H1 (cell line): Measurements from ENCODE around the gene COA3. TPM values are rescaled to one million over a fixed set of nuclear protein-coding genes. Genes with fewer than 3 reads are reported as not detected.

Experiments
- CTCF ChIA-PET: fragments of 300-600 bp; sonication (Branson Sonifier 250); formaldehyde crosslinking; loops from one replicate; lab custom pipeline; 2021; ENCODE audit not compliant: partially characterized antibody; lab: Charles Lee
- POLR2A ChIA-PET: fragments of 300-600 bp; sonication (Branson Sonifier 250); formaldehyde crosslinking; loops from one replicate; lab custom pipeline; 2021; ENCODE audit warnings: inconsistent platforms; ENCODE audit not compliant: partially characterized antibody; lab: Charles Lee
- DNase-seq, 2 experiments: peaks; one replicate each; pipeline versions ENCODE4 v3.0.0 to v3.0.0-alpha.2; 2010 to 2022; ENCODE audit warnings: low spot score in 2 of 2, low read depth in 1 of 2, mixed read lengths in 1 of 2
- FAIRE-seq: peaks from 2 replicates; lab custom pipeline; 2011; peaks lifted over from hg19 to GRCh38; lab: Jason Lieb, UNC
- H2AFZ ChIP-seq: 2 replicates; pipeline ENCODE4 v1.8.1; 2012; ENCODE audit warnings: low read length, inconsistent platforms
- H2AK5ac ChIP-seq: 2 replicates; pipeline ENCODE4 v1.6.1; 2013; ENCODE audit warnings: low read depth, low read length
- H2BK120ac ChIP-seq: replicated peaks from 2 replicates; pipeline ENCODE3; 2013; ENCODE audit warnings: low read depth, low read length, inconsistent platforms
- H2BK12ac ChIP-seq: 2 replicates; pipeline ENCODE4 v1.6.1; 2013; ENCODE audit warnings: low read depth, low read length
- H2BK15ac ChIP-seq: 2 replicates; pipeline ENCODE4 v1.6.1; 2013; ENCODE audit warnings: low read length
- H2BK20ac ChIP-seq: 2 replicates; pipeline ENCODE4 v1.6.1; 2013; ENCODE audit warnings: low read length
- H2BK5ac ChIP-seq: 2 replicates; pipeline ENCODE4 v1.6.1; 2013; ENCODE audit warnings: low read depth, low read length
- H3K14ac ChIP-seq: 2 replicates; pipeline ENCODE4 v1.6.1; 2013; ENCODE audit warnings: inconsistent platforms; ENCODE audit not compliant: insufficient read length
- H3K18ac ChIP-seq: 2 replicates; pipeline ENCODE4 v1.6.1; 2013; ENCODE audit warnings: low read length; ENCODE audit errors: extremely low read depth
- H3K23ac ChIP-seq: 2 replicates; pipeline ENCODE4 v1.6.1; 2013; ENCODE audit warnings: inconsistent platforms; ENCODE audit not compliant: insufficient read length
- H3K23me2 ChIP-seq: 2 replicates; pipeline ENCODE4 v1.6.1; 2013; ENCODE audit warnings: low read depth, low read length
- H3K27ac ChIP-seq: 2 replicates; pipeline ENCODE4 v1.6.1; 2011; ENCODE audit warnings: low read depth, low read length, inconsistent platforms
- H3K27me3 ChIP-seq, 4 experiments: replicated peaks in 1 of 4; 1 replicate in 1 of 4; 2 replicates in 3 of 4; pipeline versions ENCODE4 v1.6.1 to v1.8.1; 2011 to 2013; ENCODE audit warnings: low read length in 3 of 4, mild to moderate bottlenecking in 3 of 4, inconsistent platforms in 2 of 4, mixed read lengths in 2 of 4, moderate library complexity in 1 of 4; ENCODE audit not compliant: control insufficient read depth in 3 of 4, insufficient read depth in 3 of 4; ENCODE audit errors: extremely low read depth in 1 of 4
- H3K36me3 ChIP-seq, 4 experiments: 2 replicates each; pipeline versions ENCODE4 v1.6.1 to v1.8.1; 2011 to 2013; ENCODE audit warnings: mild to moderate bottlenecking in 4 of 4, low read length in 3 of 4, moderate library complexity in 2 of 4, control low read depth in 1 of 4, inconsistent platforms in 1 of 4; ENCODE audit not compliant: insufficient read depth in 4 of 4, control insufficient read depth in 2 of 4
- H3K4ac ChIP-seq: replicated peaks from 2 replicates; pipeline ENCODE3; 2013; ENCODE audit warnings: low read length, low read depth, mixed read lengths, inconsistent platforms; ENCODE audit not compliant: insufficient read length
- H3K4me1 ChIP-seq, 4 experiments: replicated peaks in 1 of 4; 1 replicate in 1 of 4; 2 replicates in 3 of 4; pipeline versions ENCODE4 v1.6.1 to v1.8.1; 2011 to 2013; ENCODE audit warnings: low read length in 3 of 4, inconsistent platforms in 2 of 4, mixed read lengths in 1 of 4; ENCODE audit not compliant: insufficient read depth in 4 of 4, control insufficient read depth in 3 of 4
- H3K4me2 ChIP-seq, 2 experiments: 2 replicates each; pipeline versions ENCODE4 v1.6.1 to v1.8.1; 2011 to 2013; ENCODE audit warnings: low read depth in 2 of 2, low read length in 2 of 2, control low read depth in 1 of 2, inconsistent platforms in 1 of 2, mild to moderate bottlenecking in 1 of 2; ENCODE audit not compliant: insufficient read depth in 1 of 2
- H3K4me3 ChIP-seq, 4 experiments: fragments of 200-600, 300-600 bp in 1 of 4; sonication (generic), shearing (Covaris generic), sonication (Bioruptor Twin) in 1 of 4; 2 replicates each; pipeline versions ENCODE4 v1.5.1 to v1.8.1; 2011 to 2016; ENCODE audit warnings: low read length in 4 of 4, low read depth in 3 of 4, control low read depth in 2 of 4, inconsistent platforms in 2 of 4, mild to moderate bottlenecking in 2 of 4, mixed read lengths in 1 of 4, moderate library complexity in 1 of 4; ENCODE audit not compliant: insufficient read depth in 2 of 4; ENCODE audit errors: extremely low read depth in 1 of 4
- H3K56ac ChIP-seq: replicated peaks from 2 replicates; pipeline ENCODE3; 2013; ENCODE audit warnings: low read depth, mild to moderate bottlenecking, mixed read lengths, low read length, inconsistent platforms; ENCODE audit not compliant: insufficient read length
- H3K79me1 ChIP-seq: 2 replicates; pipeline ENCODE4 v1.6.1; 2013; ENCODE audit warnings: low read depth, low read length, control low read depth
- H3K79me2 ChIP-seq, 2 experiments: 2 replicates each; pipeline versions ENCODE4 v1.6.1 to v1.8.1; 2012 to 2013; ENCODE audit warnings: low read length in 2 of 2, mild to moderate bottlenecking in 2 of 2, inconsistent platforms in 1 of 2; ENCODE audit not compliant: insufficient read depth in 2 of 2, control insufficient read depth in 1 of 2
- H3K9ac ChIP-seq, 4 experiments: replicated peaks in 1 of 4; 1 replicate in 1 of 4; 2 replicates in 3 of 4; pipeline versions ENCODE4 v1.6.1 to v1.8.1; 2011 to 2013; ENCODE audit warnings: low read depth in 3 of 4, low read length in 3 of 4, control low read depth in 2 of 4, mild to moderate bottlenecking in 2 of 4, moderate library complexity in 2 of 4, inconsistent platforms in 1 of 4; ENCODE audit errors: extremely low read depth in 1 of 4
- H3K9me3 ChIP-seq, 2 experiments: 2 replicates each; pipeline versions ENCODE4 v1.6.1 to v1.8.1; 2012 to 2013; ENCODE audit warnings: mild to moderate bottlenecking in 2 of 2, moderate library complexity in 2 of 2, control low read depth in 1 of 2, inconsistent platforms in 1 of 2, low read depth in 1 of 2, low read length in 1 of 2, mixed read lengths in 1 of 2; ENCODE audit not compliant: insufficient read depth in 2 of 2
- H4K20me1 ChIP-seq, 2 experiments: replicated peaks in 1 of 2; 2 replicates each; pipeline versions ENCODE3 to v1.8.1; 2011 to 2013; ENCODE audit warnings: inconsistent platforms in 2 of 2, low read length in 2 of 2, mild to moderate bottlenecking in 1 of 2; ENCODE audit not compliant: insufficient read depth in 2 of 2, control insufficient read depth in 1 of 2
- H4K5ac ChIP-seq: 2 replicates; pipeline ENCODE4 v1.6.1; 2013; ENCODE audit warnings: low read length, low read depth, mixed read lengths, inconsistent platforms; ENCODE audit not compliant: insufficient read length
- H4K8ac ChIP-seq: 2 replicates; pipeline ENCODE4 v1.8.0; 2013; ENCODE audit warnings: mild to moderate bottlenecking, moderate library complexity, low read length, inconsistent platforms; ENCODE audit not compliant: insufficient read depth; ENCODE audit errors: extremely low read depth
- H4K91ac ChIP-seq: replicated peaks from 2 replicates; pipeline ENCODE3; 2013; ENCODE audit warnings: low read length, mixed read lengths, inconsistent platforms; ENCODE audit not compliant: insufficient read length
- HDAC2 ChIP-seq, 2 experiments: fragments of 300-600 bp in 1 of 2; sonication (generic) in 1 of 2; IDR thresholded peaks; 2 replicates each; pipeline ENCODE4 v1.6.1; 2011 to 2012; ENCODE audit warnings: low read depth in 2 of 2, low read length in 2 of 2, mild to moderate bottlenecking in 2 of 2, moderate library complexity in 2 of 2, borderline replicate concordance in 1 of 2, inconsistent platforms in 1 of 2
- JUN ChIP-seq: IDR thresholded peaks from 2 replicates; pipeline ENCODE4 v1.6.1; 2011; ENCODE audit warnings: low read depth, mild to moderate bottlenecking, improper control_type of control experiment, low read length
- POU5F1 ChIP-seq: IDR thresholded peaks from 2 replicates; pipeline ENCODE4 v1.6.1; 2011; ENCODE audit warnings: low read depth, mild to moderate bottlenecking, low read length, moderate library complexity
- RAD21 ChIP-seq, 2 experiments: IDR thresholded peaks in 1 of 2; conservative IDR thresholded peaks in 1 of 2; 2 replicates each; pipeline ENCODE4 v1.6.1; 2011; ENCODE audit warnings: low read depth in 2 of 2, low read length in 2 of 2, improper control_type of control experiment in 1 of 2, inconsistent platforms in 1 of 2, mild to moderate bottlenecking in 1 of 2, moderate library complexity in 1 of 2
- RNF2 ChIP-seq: fragments of 200-900, 300-1000 bp; sonication (generic); IDR thresholded peaks from 2 replicates; pipeline ENCODE4 v1.7.1; 2016; ENCODE audit warnings: borderline replicate concordance, low read depth, mild to moderate bottlenecking, antibody characterized with exemption, low read length; ENCODE audit not compliant: poor library complexity, severe bottlenecking; ENCODE audit errors: missing control alignments
- SAP30 ChIP-seq: fragments of 300-600 bp; sonication (generic); IDR thresholded peaks from 2 replicates; pipeline ENCODE4 v1.7.1; 2012; ENCODE audit warnings: low read length, moderate library complexity, mild to moderate bottlenecking, inconsistent platforms; ENCODE audit not compliant: insufficient read depth, insufficient replicate concordance
- SP2 ChIP-seq: IDR thresholded peaks from 2 replicates; pipeline ENCODE4 v1.6.1; 2012; ENCODE audit warnings: mild to moderate bottlenecking, low read length, inconsistent platforms
- SP4 ChIP-seq: IDR thresholded peaks from 2 replicates; pipeline ENCODE4 v1.6.1; 2012; ENCODE audit warnings: low read length, inconsistent platforms
- SUZ12 ChIP-seq: fragments of 200-600 bp; sonication (generic); IDR thresholded peaks from 2 replicates; pipeline ENCODE4 v1.6.1; 2012; ENCODE audit warnings: mild to moderate bottlenecking, inconsistent platforms, low read length, moderate library complexity, mixed read lengths
- TAF1 ChIP-seq: IDR thresholded peaks from 2 replicates; pipeline ENCODE4 v1.6.1; 2011; ENCODE audit warnings: mild to moderate bottlenecking, low read depth, low read length
- TBP ChIP-seq: IDR thresholded peaks from 2 replicates; pipeline ENCODE4 v1.6.1; 2011; ENCODE audit warnings: low read depth, low read length, improper control_type of control experiment
- WGBS, 2 experiments: shearing (Covaris generic) in 1 of 2; methylation state at CpG; one replicate each; pipeline versions ENCODE4 v1.1.6 to v1.1.7; 2013 to 2015; ENCODE audit warnings: low lambda C conversion rate in 2 of 2, mixed read lengths in 2 of 2, inconsistent platforms in 1 of 2, low coverage in 1 of 2, missing lambda C conversion rate in 1 of 2; ENCODE audit not compliant: insufficient replicate concordance in 2 of 2, insufficient coverage in 1 of 2, insufficient read length in 1 of 2; ENCODE audit errors: extremely low coverage in 1 of 2, missing lambda C conversion rate in 1 of 2; 5-methylcytosine and 5-hydroxymethylcytosine counted together
- polyA plus RNA-seq, 7 experiments: library from polyadenylated mRNA; depleted of rRNA in 3 of 7; stranded (reverse) in 5 of 7; unstranded in 2 of 7; fragments of >200 nt in 5 of 7; fragments of 200-250 nt in 2 of 7; gene quantifications; 1 replicate in 5 of 7; 2 replicates in 1 of 7; 4 replicates in 1 of 7; pipeline versions ENCODE4 v1.2.1 to v1.2.3, GENCODE V29; 2011 to 2013; ENCODE audit warnings: missing spikeins in 2 of 7, mixed read lengths in 2 of 7
- total RNA-seq: library from RNA; stranded (reverse); fragmentation: NEBNext Ultra II Directional; extraction: Animal tissue kit (Norgen Biotek cat#: 25700); gene quantifications from 2 replicates; pipeline ENCODE4 v1.2.1, GENCODE V29; 2021

COA3 gene
- total and polyA plus RNA-seq, 2 of the 8 experiments (the other 6 are each of a cell fraction or from before 2014, with no cell fraction given) = 68.4 to 143 TPM

DNA sequence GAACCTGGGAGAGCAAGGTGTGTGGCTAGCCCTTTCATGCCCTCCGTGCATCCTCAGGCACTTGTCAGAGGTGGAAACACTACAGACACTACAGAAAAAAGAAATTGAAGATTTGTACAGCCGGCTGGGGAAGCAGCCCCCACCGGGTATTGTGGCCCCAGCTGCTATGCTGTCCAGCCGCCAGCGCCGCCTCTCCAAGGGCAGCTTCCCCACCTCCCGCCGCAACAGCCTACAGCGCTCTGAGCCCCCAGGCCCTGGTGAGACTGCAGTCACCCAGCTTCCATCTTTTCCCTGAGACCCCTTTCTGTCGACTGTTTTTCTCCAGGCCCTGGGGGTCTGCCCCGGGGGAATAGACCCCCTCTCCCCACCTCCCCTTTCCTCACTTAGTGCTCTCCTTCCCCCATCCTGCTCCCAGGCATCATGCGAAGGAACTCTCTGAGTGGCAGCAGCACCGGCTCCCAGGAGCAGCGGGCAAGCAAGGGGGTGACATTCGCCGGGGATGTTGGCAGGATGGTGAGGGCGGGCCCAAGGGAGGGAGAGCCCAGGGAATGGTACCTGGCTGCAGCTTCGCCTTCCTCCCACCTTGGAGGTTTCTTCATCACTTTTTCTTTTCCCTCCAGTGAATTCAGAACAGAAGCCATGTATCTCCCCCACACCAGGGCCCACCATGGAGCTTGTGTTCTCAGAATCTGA is 2.3 kb downstream of the COA3 start:
- Histone ChIP-seq H3K4me1 (peaks cover 3 to 5% (median 4%) of the 10 kb centered on the region in 4 experiments; a peak in 6 of 7 replicates), H3K27ac (no peak overlapping the region), H2BK120ac (no peak overlapping the region), H2BK12ac (no peak overlapping the region), H3K27me3 (peaks cover 0 to 11% (median 8%) of the 10 kb centered on the region in 4 experiments; a peak in 6 of 7 replicates), H3K14ac (no peak overlapping the region), H2BK20ac (no peak overlapping the region), H3K36me3 (no peaks in the 10 kb centered on the region), H3K18ac (no peak overlapping the region), H2BK15ac (no peak overlapping the region), H4K5ac (no peak overlapping the region), H3K23ac (no peak overlapping the region), H3K79me1 (no peaks in the 10 kb centered on the region; the same call in 1 of the 2 replicates), H3K79me2 (peaks cover 0 to 6% of the 10 kb centered on the region in 2 experiments; a peak in 2 of 4 replicates), H4K20me1 (peaks cover 0 to 2% of the 10 kb centered on the region in 2 experiments), H3K9me3 (peaks cover 5 to 8% of the 10 kb centered on the region in 2 experiments; a peak in 3 of 4 replicates), H3K9ac (no peak overlapping the region), H3K4me2 (no peak overlapping the region), H3K4ac (no peak overlapping the region), H2AFZ (no peak overlapping the region), H3K56ac (no peak overlapping the region), H2BK5ac (no peak overlapping the region), H4K8ac (no peak overlapping the region), H3K23me2 (no peaks in the 10 kb centered on the region), H3K4me3 (no peak overlapping the region), H4K91ac (no peak overlapping the region), H2AK5ac (no peak overlapping the region)
- WGBS, 2 experiments = 88% methylated on average over 15 of the region's 18 CpGs; no CpG with 5 or more reads in 1 of the 2 experiments
- ChIA-PET CTCF (interaction anchor here (0.6 to 1.7 kb wide), 9 partner anchors 18 to 1144 kb away, joined by 3 to 5 read pairs (median 3); no protein-coding TSS in a partner anchor), POLR2A (interaction anchor here (1.0 to 1.4 kb wide), 5 partner anchors 9 to 18 kb away, joined by 3 read pairs; partner anchors contain the start of gene WNK4)
- no peak for DNase-seq
- FAIRE-seq = no peak
- no peak for TF ChIP-seq HDAC2 (IDR thresholded peaks at IDR 0.05; ENCODE audit: borderline replicate concordance in 1 of 2, low read depth in 2 of 2, low read length in 2 of 2)
- no peak for TF ChIP-seq TAF1
- TF ChIP-seq JUN = no peak
- TF ChIP-seq RNF2 = no peak
- no peak for TF ChIP-seq SAP30
- TF ChIP-seq TBP = no peak
- no peak for TF ChIP-seq POU5F1
- no peak for TF ChIP-seq SUZ12
- TF ChIP-seq RAD21 (IDR thresholded peaks at IDR 0.05 in 1 of 2, conservative IDR thresholded peaks at IDR 0.05 in 1 of 2; ENCODE audit: low read depth in 2 of 2, low read length in 2 of 2) = no peak
- TF ChIP-seq SP2 = no peak
- TF ChIP-seq SP4 = no peak
